Endothelial cell of umbilical vein (primary cell): ENCODE data around the gene CRACR2A.

Experiments
- EZH2 ChIP-seq: IDR thresholded peaks from 2 replicates; pipeline ENCODE4 v1.6.1; 2012; ENCODE audit warnings: borderline replicate concordance, low read depth, mild to moderate bottlenecking, moderate library complexity, low read length, inconsistent platforms; ENCODE audit not compliant: severe bottlenecking
- GATA2 ChIP-seq: IDR thresholded peaks from 2 replicates; pipeline ENCODE4 v1.7.0; 2011; ENCODE audit warnings: low read depth, mild to moderate bottlenecking, moderate library complexity, mixed read lengths, low read length; ENCODE audit not compliant: insufficient read length, insufficient read depth
- JUN ChIP-seq: IDR thresholded peaks from 2 replicates; pipeline ENCODE4 v1.6.1; 2011; ENCODE audit warnings: borderline replicate concordance, low read depth; ENCODE audit not compliant: insufficient read length, insufficient read depth
- MYC ChIP-seq: IDR thresholded peaks from one replicate; pipeline ENCODE4 v1.6.1; 2011; ENCODE audit warnings: mild to moderate bottlenecking, low read depth, low read length
- POLR2A ChIP-seq: IDR thresholded peaks from 2 replicates; pipeline ENCODE4 v1.6.1; 2012; ENCODE audit warnings: low read depth, mild to moderate bottlenecking, control low read depth, low read length
- POLR2AphosphoS5 ChIP-seq: IDR thresholded peaks from 2 replicates; pipeline ENCODE4 v1.6.1; 2012; ENCODE audit warnings: low read depth, mild to moderate bottlenecking, control low read depth, low read length, moderate library complexity; ENCODE audit not compliant: insufficient read depth
- TF ChIP-seq, protein P1 (sequence below), 2 donors: IDR thresholded peaks; 1 replicate in 1 of 2; 2 replicates in 1 of 2; pipeline ENCODE4 v1.5.1; 2011; ENCODE audit warnings: low read length in 2 of 2, mild to moderate bottlenecking in 2 of 2, moderate library complexity in 2 of 2, control low read depth in 1 of 2, inconsistent platforms in 1 of 2, low read depth in 1 of 2; ENCODE audit not compliant: insufficient read depth in 1 of 2; ENCODE audit errors: extremely low read depth in 1 of 2
- TF ChIP-seq, protein P2 (sequence below): IDR thresholded peaks from 2 replicates; pipeline ENCODE4 v1.6.1; 2011; ENCODE audit not compliant: insufficient read depth, insufficient read length

DNA sequence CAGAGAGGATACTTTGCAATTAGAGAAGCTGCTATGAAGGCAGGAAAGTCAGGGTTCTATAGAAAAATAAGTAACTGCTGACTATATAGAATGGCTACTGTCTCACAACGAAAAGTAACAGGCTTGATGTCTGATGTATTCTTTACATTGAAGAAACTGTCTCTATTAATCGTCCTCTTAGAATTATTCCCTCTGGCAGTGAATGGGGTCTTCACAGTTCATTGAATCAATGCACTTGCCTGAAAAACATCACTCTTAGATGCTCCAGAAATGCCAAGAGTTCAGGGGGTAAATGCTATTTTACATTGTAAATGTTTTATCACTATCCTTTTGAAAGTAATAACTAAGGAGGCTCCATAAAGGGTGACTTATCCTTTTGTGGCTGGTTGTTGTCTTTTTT lies 37.7 kb upstream of the CRACR2A start:
- TF ChIP-seq JUN: no peak
- TF ChIP-seq, protein P1, sequence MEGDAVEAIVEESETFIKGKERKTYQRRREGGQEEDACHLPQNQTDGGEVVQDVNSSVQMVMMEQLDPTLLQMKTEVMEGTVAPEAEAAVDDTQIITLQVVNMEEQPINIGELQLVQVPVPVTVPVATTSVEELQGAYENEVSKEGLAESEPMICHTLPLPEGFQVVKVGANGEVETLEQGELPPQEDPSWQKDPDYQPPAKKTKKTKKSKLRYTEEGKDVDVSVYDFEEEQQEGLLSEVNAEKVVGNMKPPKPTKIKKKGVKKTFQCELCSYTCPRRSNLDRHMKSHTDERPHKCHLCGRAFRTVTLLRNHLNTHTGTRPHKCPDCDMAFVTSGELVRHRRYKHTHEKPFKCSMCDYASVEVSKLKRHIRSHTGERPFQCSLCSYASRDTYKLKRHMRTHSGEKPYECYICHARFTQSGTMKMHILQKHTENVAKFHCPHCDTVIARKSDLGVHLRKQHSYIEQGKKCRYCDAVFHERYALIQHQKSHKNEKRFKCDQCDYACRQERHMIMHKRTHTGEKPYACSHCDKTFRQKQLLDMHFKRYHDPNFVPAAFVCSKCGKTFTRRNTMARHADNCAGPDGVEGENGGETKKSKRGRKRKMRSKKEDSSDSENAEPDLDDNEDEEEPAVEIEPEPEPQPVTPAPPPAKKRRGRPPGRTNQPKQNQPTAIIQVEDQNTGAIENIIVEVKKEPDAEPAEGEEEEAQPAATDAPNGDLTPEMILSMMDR (IDR thresholded peaks at IDR 0.05; ENCODE audit: extremely low read depth in 1 of 2, insufficient read depth in 1 of 2, low read depth in 1 of 2, low read length in 2 of 2): no peak
- TF ChIP-seq MYC: no peak
- TF ChIP-seq GATA2: no peak
- no peak for TF ChIP-seq POLR2AphosphoS5
- no peak for TF ChIP-seq POLR2A
- no peak for TF ChIP-seq EZH2
- TF ChIP-seq, protein P2, sequence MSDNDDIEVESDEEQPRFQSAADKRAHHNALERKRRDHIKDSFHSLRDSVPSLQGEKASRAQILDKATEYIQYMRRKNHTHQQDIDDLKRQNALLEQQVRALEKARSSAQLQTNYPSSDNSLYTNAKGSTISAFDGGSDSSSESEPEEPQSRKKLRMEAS: no peak
